GM03348 (cell line): ENCODE results near the gene ARID1A.

Experiments used
- DNase-seq: peaks from one replicate; pipeline ENCODE4 v3.0.0; 2012; ENCODE audit warnings: low spot score

Gene ARID1A

DNA sequence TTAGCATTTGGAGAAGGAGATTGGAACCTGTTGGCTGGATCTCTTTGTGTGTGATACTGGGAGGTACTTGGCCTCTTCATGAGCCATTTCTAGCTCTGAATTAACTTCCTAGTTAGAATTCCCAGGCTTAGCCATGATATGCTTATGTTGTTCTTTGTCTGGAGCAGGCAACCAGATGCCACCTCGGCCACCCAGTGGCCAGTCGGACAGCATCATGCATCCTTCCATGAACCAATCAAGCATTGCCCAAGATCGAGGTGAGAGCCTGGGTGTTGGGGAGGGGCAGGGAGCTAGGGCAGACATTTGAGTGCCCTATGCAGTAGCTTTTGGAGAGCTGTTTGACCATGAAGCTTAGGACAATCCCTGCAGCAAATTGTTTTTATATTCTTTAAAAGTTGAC lies 65.4 kb downstream of the ARID1A start:
- no peak for DNase-seq

DNA sequence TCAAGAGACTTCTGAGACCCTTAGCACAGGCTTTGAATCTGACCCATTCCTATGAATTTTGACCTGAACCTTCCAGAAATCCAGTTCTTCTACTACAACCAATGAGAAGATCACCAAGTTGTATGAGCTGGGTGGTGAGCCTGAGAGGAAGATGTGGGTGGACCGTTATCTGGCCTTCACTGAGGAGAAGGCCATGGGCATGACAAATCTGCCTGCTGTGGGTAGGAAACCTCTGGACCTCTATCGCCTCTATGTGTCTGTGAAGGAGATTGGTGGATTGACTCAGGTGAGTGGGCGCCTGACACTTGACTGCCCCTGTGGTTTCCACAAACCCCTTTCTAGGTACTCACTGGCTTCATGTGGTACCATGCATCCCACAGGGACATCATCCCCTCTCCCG lies 71.9 kb downstream of the ARID1A start:
- DNase-seq = no peak

DNA sequence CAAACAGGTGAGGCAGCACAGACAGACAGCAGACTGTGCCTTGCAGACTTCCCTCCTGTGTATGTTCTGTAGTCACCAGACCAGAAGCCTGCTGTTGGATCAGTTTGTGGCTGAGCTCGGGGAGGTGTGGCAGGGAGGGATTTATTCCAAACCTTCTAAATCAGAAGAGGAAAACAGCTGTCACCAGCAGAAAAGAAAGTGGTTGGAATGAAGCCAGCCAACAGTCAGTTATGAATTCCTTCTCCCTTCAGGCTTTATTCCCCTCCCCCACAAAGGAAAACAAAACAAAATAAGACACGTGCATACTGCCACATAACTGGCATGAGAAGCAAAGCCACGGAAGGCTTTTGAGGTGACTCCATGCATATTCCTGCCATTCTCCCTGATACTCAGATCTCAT lies 72.9 kb downstream of the ARID1A start:
- DNase-seq = no peak

DNA sequence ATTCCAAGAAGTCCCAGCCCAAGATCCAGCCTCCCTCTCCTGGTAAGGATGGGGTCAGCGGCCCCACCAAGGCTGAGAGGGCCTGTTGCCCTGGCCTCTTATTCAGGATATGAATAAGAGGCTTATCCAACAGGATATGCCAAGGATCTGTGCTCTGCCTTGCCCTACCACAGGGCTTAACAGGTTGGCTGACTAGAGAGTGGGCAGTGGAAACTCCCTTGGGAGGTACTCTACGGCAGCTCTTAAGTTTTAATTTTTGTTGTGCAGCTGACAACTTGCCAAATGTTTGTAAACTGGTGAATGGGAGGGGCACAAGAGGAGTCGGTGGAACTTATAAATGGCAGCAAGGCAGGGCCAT lies 75.4 kb downstream of the ARID1A start:
- no peak for DNase-seq

- peak; percentile 93 for DNase-seq
Measured at GRCh38 chr1:26771643-26772321, 76.0 kb downstream of the ARID1A start.

DNA sequence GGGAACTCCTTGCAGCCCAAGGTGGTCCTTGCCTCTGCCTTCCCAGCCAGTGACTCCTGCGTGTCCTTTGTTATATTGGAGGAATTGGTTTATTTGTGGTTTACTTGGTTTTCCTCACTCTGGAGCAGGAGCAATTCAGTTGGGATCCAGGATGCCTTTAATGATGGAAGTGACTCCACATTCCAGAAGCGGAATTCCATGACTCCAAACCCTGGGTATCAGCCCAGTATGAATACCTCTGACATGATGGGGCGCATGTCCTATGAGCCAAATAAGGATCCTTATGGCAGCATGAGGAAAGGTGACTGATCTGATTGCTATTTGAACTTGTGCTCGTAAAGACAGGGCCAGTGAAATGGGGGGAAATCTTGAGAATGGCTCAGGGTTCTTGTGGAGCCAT lies 76.9 kb downstream of the ARID1A start:
- peak; percentile 90 for DNase-seq

GRCh38 chr1:26774462-26774861 lies 78.6 kb downstream of the ARID1A start:
- no peak for DNase-seq

DNA sequence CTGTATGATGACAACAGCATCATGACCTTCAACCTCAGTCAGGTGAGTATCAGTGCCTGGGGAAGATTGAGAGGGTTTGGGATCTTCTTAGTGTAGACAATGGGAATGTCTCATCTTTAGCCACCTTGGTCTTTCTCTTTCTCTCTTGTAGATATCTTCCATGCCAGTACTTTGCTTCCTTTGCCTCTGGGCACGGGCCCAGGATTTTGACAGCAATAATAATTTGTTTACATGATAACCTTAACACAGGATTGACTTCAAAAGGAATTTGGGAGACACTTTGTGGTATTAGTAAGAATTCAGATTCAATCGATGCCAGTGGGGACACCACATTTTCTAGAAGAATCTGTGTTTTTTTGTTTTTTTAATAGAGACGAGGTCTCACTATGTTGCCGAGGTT lies 79.9 kb downstream of the ARID1A start:
- DNase-seq = no peak

DNA sequence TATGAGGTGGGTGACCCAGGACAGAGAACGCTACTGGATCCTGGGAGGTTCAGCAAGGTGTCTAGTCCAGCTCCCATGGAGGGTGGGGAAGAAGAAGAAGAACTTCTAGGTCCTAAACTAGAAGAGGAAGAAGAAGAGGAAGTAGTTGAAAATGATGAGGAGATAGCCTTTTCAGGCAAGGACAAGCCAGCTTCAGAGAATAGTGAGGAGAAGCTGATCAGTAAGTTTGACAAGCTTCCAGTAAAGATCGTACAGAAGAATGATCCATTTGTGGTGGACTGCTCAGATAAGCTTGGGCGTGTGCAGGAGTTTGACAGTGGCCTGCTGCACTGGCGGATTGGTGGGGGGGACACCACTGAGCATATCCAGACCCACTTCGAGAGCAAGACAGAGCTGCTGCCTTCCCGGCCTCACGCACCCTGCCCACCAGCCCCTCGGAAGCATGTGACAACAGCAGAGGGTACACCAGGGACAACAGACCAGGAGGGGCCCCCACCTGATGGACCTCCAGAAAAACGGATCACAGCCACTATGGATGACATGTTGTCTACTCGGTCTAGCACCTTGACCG lies 83.4 kb downstream of the ARID1A start:
- DNase-seq = no peak

DNA sequence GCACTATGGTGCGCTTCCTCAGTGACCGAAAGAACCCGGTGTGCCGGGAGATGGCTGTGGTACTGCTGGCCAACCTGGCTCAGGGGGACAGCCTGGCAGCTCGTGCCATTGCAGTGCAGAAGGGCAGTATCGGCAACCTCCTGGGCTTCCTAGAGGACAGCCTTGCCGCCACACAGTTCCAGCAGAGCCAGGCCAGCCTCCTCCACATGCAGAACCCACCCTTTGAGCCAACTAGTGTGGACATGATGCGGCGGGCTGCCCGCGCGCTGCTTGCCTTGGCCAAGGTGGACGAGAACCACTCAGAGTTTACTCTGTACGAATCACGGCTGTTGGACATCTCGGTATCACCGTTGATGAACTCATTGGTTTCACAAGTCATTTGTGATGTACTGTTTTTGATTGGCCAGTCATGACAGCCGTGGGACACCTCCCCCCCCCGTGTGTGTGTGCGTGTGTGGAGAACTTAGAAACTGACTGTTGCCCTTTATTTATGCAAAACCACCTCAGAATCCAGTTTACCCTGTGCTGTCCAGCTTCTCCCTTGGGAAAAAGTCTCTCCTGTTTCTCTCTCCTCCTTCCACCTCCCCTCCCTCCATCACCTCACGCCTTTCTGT lies 84.6 kb downstream of the ARID1A start:
- DNase-seq = no peak

GRCh38 chr1:26781206-26781825 lies 85.5 kb downstream of the ARID1A start:
- no peak for DNase-seq

GRCh38 chr1:26782521-26783212 lies 86.9 kb downstream of the ARID1A start:
- no peak for DNase-seq

GRCh38 chr1:26783646-26784022 lies 87.8 kb downstream of the ARID1A start:
- no peak for DNase-seq

- no peak for DNase-seq
Measured at GRCh38 chr1:26784023-26784871, 88.4 kb downstream of the ARID1A start.

- no peak for DNase-seq
Measured at GRCh38 chr1:26784886-26785285, 89.1 kb downstream of the ARID1A start.

DNA sequence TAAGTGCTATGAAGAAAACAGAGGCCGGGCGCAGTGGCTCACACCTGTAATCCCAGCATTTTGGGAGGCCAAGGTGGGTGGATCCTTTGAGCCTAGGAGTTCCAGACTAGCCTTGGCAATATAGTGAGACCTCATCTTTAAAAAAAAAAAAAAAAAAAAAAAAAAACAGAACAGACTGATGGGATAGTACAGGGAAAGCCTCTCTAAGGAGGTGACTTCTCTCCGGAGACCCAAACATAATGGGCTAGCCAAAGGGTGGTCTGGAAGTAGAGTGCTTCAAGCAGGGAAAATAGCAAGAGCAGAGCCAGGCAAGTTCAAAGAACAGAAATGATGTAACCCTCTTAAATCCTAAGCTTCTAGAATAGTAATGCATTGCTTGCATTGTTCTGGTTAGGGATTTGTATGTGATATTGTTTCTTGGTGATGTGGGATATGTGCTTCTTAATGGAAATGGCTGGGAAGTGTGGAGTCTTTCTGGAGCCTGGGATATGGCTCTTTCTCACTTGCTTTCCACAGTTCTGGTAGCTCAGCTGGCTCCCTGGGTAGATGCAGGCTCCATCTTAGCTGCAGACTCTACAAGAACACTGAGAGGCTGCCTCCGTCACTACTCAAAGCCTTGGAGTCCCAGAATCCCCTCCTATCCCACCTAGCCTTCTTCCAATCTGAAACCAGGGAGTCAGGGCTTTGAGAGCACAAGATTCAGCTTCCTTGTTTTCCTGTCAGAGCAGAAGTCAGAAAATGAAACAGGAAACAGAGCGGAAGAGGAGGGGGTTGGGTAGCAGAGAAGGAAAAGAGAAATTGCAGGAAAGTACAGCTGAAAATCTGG lies 90.0 kb downstream of the ARID1A start:
- peak; percentile 36 for DNase-seq

GRCh38 chr1:26786437-26787380 lies 90.9 kb downstream of the ARID1A start:
- DNase-seq = peak; percentile 85

- no peak for DNase-seq
Measured at GRCh38 chr1:26787381-26787705, 91.5 kb downstream of the ARID1A start.

DNA sequence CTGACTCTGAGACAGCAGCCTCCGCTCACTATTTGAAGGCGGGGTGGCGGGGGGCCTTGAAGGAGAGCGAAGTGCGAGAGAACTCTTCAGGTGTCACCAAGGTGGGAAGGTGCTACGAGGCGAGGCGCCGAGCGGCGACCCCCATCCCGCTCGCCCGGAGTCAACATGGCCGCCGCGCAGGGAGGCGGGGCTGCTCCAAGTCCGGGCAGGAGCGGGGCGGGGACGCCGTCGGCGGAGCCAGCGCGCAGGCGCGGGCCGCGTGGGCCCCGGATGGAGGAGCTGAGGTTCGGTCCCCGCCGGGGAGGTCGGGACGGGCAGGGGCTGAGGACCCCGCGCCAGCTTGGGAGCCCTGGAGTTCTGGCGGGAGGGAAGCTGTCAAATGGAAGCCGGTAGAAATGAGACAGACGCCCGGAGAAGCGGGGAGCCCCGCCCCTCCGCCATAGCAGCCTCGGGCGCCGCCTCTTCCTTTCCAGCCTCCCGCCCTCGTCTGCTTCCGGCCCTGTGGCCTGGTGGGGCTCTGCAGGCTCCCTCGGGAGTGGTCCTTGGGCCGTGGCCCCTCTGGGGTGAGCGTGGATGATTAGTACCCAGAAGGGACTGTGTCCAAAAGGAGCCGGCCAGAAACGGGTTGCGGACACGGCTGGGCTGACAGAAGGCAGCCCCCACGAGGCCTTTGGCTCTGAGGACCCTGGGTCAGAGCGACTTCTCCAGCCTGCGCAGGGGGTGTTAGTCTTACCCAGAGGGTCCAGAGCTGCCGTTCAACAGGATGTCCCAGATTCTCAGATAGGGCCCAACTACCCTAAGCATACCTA lies 92.1 kb downstream of the ARID1A start, which contains the start of gene PIGV:
Gene PIGV (plus strand): TSS at position 245 of the 809 bp plus-strand sequence. CDS start 2,866 bp downstream, outside the sequence.
- DNase-seq = peak; percentile 97
